Spleen (tissue), 11 donors: ENCODE measurements around the gene FTO. TPM values are rescaled to one million over a fixed set of nuclear protein-coding genes. Genes with fewer than 3 reads are reported as not detected.

Source experiments
- DNase-seq: peaks from one replicate; pipeline ENCODE4 v3.0.0-alpha.2; 2020
- H3K27ac ChIP-seq, 8 donors: fragments of 200-600 bp; sonication (generic) in 7 of 8; 1 replicate in 4 of 8; 2 replicates in 4 of 8; pipeline versions ENCODE4 v1.5.0 to v1.8.0; 2016 to 2021; ENCODE audit warnings: inconsistent platforms in 4 of 8, mild to moderate bottlenecking in 4 of 8, moderate library complexity in 1 of 8
- H3K27me3 ChIP-seq, 7 donors: fragments of 200-600 bp; sonication (generic) in 6 of 7; replicated peaks in 1 of 7; 1 replicate in 4 of 7; 2 replicates in 3 of 7; pipeline versions ENCODE4 v1.5.0 to v1.8.0; 2016 to 2021; ENCODE audit warnings: inconsistent platforms in 3 of 7, mild to moderate bottlenecking in 1 of 7
- H3K36me3 ChIP-seq, 6 donors: fragments of 200-600 bp; sonication (generic) in 5 of 6; 1 replicate in 4 of 6; 2 replicates in 2 of 6; pipeline versions ENCODE4 v1.5.0 to v1.8.0; 2016 to 2021; ENCODE audit warnings: inconsistent platforms in 2 of 6
- H3K4me1 ChIP-seq, 6 donors: fragments of 200-600 bp; sonication (generic) in 5 of 6; 1 replicate in 3 of 6; 2 replicates in 3 of 6; pipeline versions ENCODE4 v1.5.0 to v1.8.0; 2016 to 2021; ENCODE audit warnings: inconsistent platforms in 3 of 6
- H3K4me3 ChIP-seq, 8 donors: fragments of 200-600 bp; sonication (generic) in 7 of 8; 1 replicate in 4 of 8; 2 replicates in 4 of 8; pipeline versions ENCODE4 v1.5.0 to v1.8.0; 2016 to 2021; ENCODE audit warnings: inconsistent platforms in 4 of 8, mild to moderate bottlenecking in 4 of 8, moderate library complexity in 2 of 8
- H3K9me3 ChIP-seq, 8 donors: fragments of 200-600 bp; sonication (generic) in 7 of 8; 1 replicate in 4 of 8; 2 replicates in 4 of 8; pipeline versions ENCODE4 v1.5.0 to v1.8.0; 2016 to 2021; ENCODE audit warnings: inconsistent platforms in 4 of 8
- CTCF ChIP-seq, 11 experiments: fragments of 200-600 bp in 7 of 11; fragments of 450-650 bp in 4 of 11; sonication (generic) in 4 of 11; IDR thresholded peaks in 8 of 11; conservative IDR thresholded peaks in 3 of 11; 1 replicate in 7 of 11; 2 replicates in 4 of 11; pipeline versions ENCODE4 v1.4.0 to v1.8.0; 2016 to 2021; ENCODE audit warnings: antibody characterized with exemption in 11 of 11, inconsistent platforms in 4 of 11, mild to moderate bottlenecking in 1 of 11
- POLR2A ChIP-seq, 3 donors: fragments of 450-650 bp; IDR thresholded peaks; one replicate each; pipeline ENCODE4 v1.5.1; 2017; ENCODE audit warnings: antibody characterized with exemption in 3 of 3, mild to moderate bottlenecking in 1 of 3
- POLR2AphosphoS5 ChIP-seq, 3 donors: sonication (generic); formaldehyde crosslinking; IDR thresholded peaks; one replicate each; pipeline ENCODE4 v1.5.1; 2017; ENCODE audit warnings: antibody characterized with exemption in 3 of 3
- WGBS, 5 donors: extraction: QIAGEN DNeasy Blood & Tissue Kit in 3 of 5; methylation state at CpG; one replicate each; pipeline versions ENCODE4 v1.1.5 to v1.1.7; 2013 to 2018; 5-methylcytosine and 5-hydroxymethylcytosine counted together
- intact Hi-C: fragments of 100-400 bp; cut with DNase I; formaldehyde crosslinking; loops from one replicate; pipeline ENCODE4 v1.15.0; 2023; ENCODE audit warnings: low total_unique reads
- polyA plus RNA-seq, 3 donors: library from polyadenylated mRNA; stranded (reverse); fragments of 200-250 nt; gene quantifications; one replicate each; pipeline ENCODE4 v1.2.1, GENCODE V29; 2013
- total RNA-seq, 7 donors: library from RNA; depleted of rRNA in 3 of 7; stranded (reverse); fragments of >200 nt in 3 of 7; fragmentation: NEBNext Ultra II Directional in 4 of 7; extraction: Animal tissue kit (Norgen Biotek cat#: 25700) in 4 of 7; gene quantifications; one replicate each; pipeline versions ENCODE4 v1.1.0 to v1.2.1, GENCODE V29; 2016 to 2021
- donor health status: healthy with polysubstance abuse.
- donor health status: DM: no; HTN: no; CAD: no; lungs with moderate emphysema.
- donor health status: DM: no; HTN: no; CAD: no.
- donor health status: Bipolar disorder and iron deficiency.
- donor health status: healthy.
- donor health status: DM: no; HTN: no; CAD: no.
- donor health status: DM: yes; HTN: yes; CAD: no.

The FTO gene
- total and polyA plus RNA-seq, 10 donors = 6.8 to 89.8 (median 68.4) TPM

- TF ChIP-seq POLR2A (IDR thresholded peaks at IDR 0.05) (no peak), POLR2AphosphoS5 (IDR thresholded peaks at IDR 0.05) (no peak), CTCF (IDR thresholded peaks at IDR 0.05 in 8 of 11, conservative IDR thresholded peaks at IDR 0.05 in 3 of 11) (no peak)
- WGBS, 5 donors = 52 to 82% (median 65%) methylated on average over 2 of the region's 2 CpGs
- no peak overlapping the region for H3K27ac ChIP-seq
- H3K27me3 ChIP-seq = no peaks in the 10 kb centered on the region
- peaks cover 0 to 69% (median 8%) of the 10 kb centered on the region in 6 donors for H3K36me3 ChIP-seq
- H3K9me3 ChIP-seq = no peaks in the 10 kb centered on the region
- no peak for DNase-seq
- no peak overlapping the region for H3K4me3 ChIP-seq
- intact Hi-C loops = no loop called here
- no peaks in the 10 kb centered on the region for H3K4me1 ChIP-seq
These were observed 109.0 kb downstream of the FTO start for GRCh38 chr16:53812914-53813313.

- Histone ChIP-seq H3K4me3 (no peak overlapping the region), H3K4me1 (no peaks in the 10 kb centered on the region), H3K27me3 (no peaks in the 10 kb centered on the region), H3K27ac (no peak overlapping the region), H3K36me3 (peaks cover 0 to 69% (median 8%) of the 10 kb centered on the region in 6 donors), H3K9me3 (no peaks in the 10 kb centered on the region)
- no peak for DNase-seq
- no peak for TF ChIP-seq CTCF (IDR thresholded peaks at IDR 0.05 in 8 of 11, conservative IDR thresholded peaks at IDR 0.05 in 3 of 11)
- TF ChIP-seq POLR2A (IDR thresholded peaks at IDR 0.05) = no peak
- TF ChIP-seq POLR2AphosphoS5 (IDR thresholded peaks at IDR 0.05) = no peak
- WGBS, 5 donors = 90 to 97% (median 96%) methylated on average over 7 of the region's 7 CpGs
- intact Hi-C loops = no loop called here
These were observed 110.8 kb downstream of the FTO start for GRCh38 chr16:53814801-53815200.

- peaks cover 0 to 54% (median 6%) of the 10 kb centered on the region in 6 donors for H3K36me3 ChIP-seq
- no peak for TF ChIP-seq CTCF (IDR thresholded peaks at IDR 0.05 in 8 of 11, conservative IDR thresholded peaks at IDR 0.05 in 3 of 11)
- no peak for TF ChIP-seq POLR2A (IDR thresholded peaks at IDR 0.05)
- TF ChIP-seq POLR2AphosphoS5 (IDR thresholded peaks at IDR 0.05) = no peak
- H3K27ac ChIP-seq = no peak overlapping the region
- no peak for DNase-seq
- no peaks in the 10 kb centered on the region for H3K27me3 ChIP-seq
- intact Hi-C loops = no loop called here
- no peak overlapping the region for H3K4me3 ChIP-seq
- no peaks in the 10 kb centered on the region for H3K9me3 ChIP-seq
- no peaks in the 10 kb centered on the region for H3K4me1 ChIP-seq
- 77 to 95% (median 91%) methylated on average over 5 of the region's 5 CpGs for whole genome bisulfite sequencing, 5 donors
These were observed 112.4 kb downstream of the FTO start for GRCh38 chr16:53816211-53816836.

- no peak overlapping the region for H3K27ac ChIP-seq
- H3K36me3 ChIP-seq = peaks cover 0 to 45% (median 3%) of the 10 kb centered on the region in 6 donors
- H3K27me3 ChIP-seq = no peaks in the 10 kb centered on the region
- intact Hi-C loops = no loop called here
- H3K4me1 ChIP-seq = peaks cover 0 to 1% (median 0%) of the 10 kb centered on the region in 6 donors
- 75 to 93% (median 85%) methylated on average over 5 of the region's 5 CpGs for WGBS, 5 donors
- no peak for DNase-seq
- H3K4me3 ChIP-seq = no peak overlapping the region
- no peaks in the 10 kb centered on the region for H3K9me3 ChIP-seq
- TF ChIP-seq POLR2AphosphoS5 (IDR thresholded peaks at IDR 0.05) = no peak
- no peak for TF ChIP-seq CTCF (IDR thresholded peaks at IDR 0.05 in 8 of 11, conservative IDR thresholded peaks at IDR 0.05 in 3 of 11)
- TF ChIP-seq POLR2A (IDR thresholded peaks at IDR 0.05) = no peak
These were observed 113.3 kb downstream of the FTO start for GRCh38 chr16:53817117-53817755.
